C4-2B (cell line): ENCODE data around the gene FAM53B.
"Not testable (repeated sequence)": the region's sequence is repeated elsewhere in the genome, so short reads cannot be mapped to it uniquely, and the experiment has no call there.

ENCODE experiments used
- H3K27ac ChIP-seq: fragments of 450-650 bp; 2 replicates; pipeline ENCODE4 v1.5.1; 2017
- CTCF ChIP-seq: fragments of 450-650 bp; conservative IDR thresholded peaks from 2 replicates; pipeline ENCODE4 v1.5.1; 2017; ENCODE audit warnings: mild to moderate bottlenecking
- ZFX ChIP-seq: fragments of 450-650 bp; IDR thresholded peaks from 2 replicates; pipeline ENCODE4 v1.6.1; 2017

Gene FAM53B

GRCh38 chr10:124744102-124745050 lies at the start of gene FAM53B:
FAM53B (minus strand) TSS chr10:124744378; CDS start chr10:124706713, 37,665 bp downstream.
- peak within 1 kb of the TSS; percentile 80 for H3K27ac ChIP-seq
- peak; percentile 38 for TF ChIP-seq CTCF
- TF ChIP-seq ZFX = peak; percentile 58

- TF ChIP-seq ZFX (no peak), CTCF (no peak)
Measured at GRCh38 chr10:124792998-124793352, 48.8 kb upstream of the FAM53B start.

DNA sequence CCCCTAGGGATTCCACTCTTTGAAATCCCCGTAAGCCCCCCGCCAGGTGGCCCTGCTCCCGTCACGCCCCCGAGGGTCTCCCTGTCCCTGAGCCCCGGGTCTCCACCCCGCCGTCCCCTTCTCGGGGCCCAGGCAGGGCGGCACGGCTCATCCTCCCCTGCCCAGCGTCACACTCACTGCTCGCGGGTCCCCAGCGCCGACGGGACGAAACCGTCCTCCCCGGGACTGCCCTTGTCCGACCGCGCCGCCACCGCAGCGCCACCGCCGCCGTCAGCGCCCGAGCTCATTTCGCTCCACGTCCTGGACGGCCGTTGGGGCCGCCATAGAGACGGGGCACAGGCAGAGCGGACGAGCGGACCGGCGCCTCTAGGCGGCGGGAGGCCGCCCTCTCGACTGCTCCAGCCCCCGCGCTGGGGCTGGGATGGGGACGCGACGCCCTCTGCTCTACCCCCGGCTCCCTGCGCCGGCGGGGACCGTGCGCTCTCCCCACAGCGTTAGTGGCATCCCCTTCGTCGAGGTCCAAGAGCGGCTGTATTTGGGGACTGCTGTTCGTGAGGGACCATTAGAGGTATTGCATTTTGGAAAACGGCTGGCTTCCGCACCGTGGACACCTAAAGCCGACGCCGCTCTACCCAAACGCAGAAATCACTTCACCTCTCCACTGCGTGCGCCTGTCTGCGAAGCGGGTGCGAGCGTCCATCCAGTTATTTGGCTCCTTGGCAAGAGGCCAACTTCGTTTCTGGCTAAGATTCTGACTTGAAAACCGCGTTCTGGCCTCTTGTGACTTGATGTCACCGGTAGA lies 47.6 kb upstream of the FAM53B start, which contains the start of gene EEF1AKMT2:
TSS of gene EEF1AKMT2 (minus strand) at position 341 of the 802 bp plus-strand sequence. CDS start at position 287, 54 bp downstream.
- peak within 1 kb of the TSS; percentile 88 for H3K27ac ChIP-seq
- TF ChIP-seq ZFX (peak; percentile 92), CTCF (no peak; the same call in 1 of the 2 replicates)

More at GRCh38 chr10:124792998-124793352, 48.8 kb upstream of the FAM53B start:
- H3K27ac ChIP-seq = peak overlapping the region; percentile 88

DNA sequence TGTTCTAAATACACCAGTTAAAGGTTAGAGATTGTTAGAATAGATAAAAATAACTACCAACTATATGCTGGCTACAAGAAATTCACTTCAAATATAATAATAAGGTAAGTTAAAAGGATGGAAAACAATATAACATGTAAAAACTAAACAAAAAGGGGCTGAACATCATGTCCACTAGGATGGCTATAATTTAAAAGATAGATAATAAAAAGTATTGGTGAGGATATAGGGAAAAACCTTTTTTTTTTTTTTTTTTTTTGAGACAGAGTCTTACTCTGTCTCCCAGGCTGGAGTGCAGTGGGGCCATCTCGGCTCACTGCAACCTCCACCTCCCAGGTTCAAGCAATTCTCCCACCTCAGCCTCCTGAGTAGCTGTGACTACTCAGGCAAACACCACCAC lies 38.7 kb upstream of the FAM53B start:
- H3K27ac ChIP-seq = not testable (repeated sequence)

GRCh38 chr10:124768791-124769190 lies 24.6 kb upstream of the FAM53B start:
- H3K27ac ChIP-seq = no peak overlapping the region
- TF ChIP-seq CTCF (no peak), ZFX (no peak)

- H3K27ac ChIP-seq = no peak overlapping the region
- TF ChIP-seq ZFX = no peak
- no peak for TF ChIP-seq CTCF
Measured at GRCh38 chr10:124765256-124765655, 21.1 kb upstream of the FAM53B start.

DNA sequence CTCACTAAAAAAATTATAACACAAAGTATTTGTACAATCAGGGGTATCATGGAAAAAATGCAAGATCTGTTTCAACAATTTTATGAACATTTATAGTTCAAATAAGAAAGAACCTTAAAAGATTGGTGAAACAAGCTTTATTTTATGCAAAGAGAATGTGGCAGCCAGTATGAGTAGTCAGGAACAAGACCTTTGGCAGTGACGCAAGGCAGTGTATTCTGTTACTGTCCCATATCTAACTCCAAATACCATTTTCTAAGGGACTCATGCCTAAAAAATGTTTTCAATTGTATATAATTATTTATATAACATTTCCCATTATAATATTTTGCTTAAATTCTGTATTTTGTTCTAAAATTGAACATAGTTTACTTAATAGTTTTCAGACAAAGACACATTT lies 19.1 kb upstream of the FAM53B start:
- H3K27ac ChIP-seq = no peak overlapping the region
- no peak for TF ChIP-seq ZFX
- TF ChIP-seq CTCF = no peak
